LNCAP (cell line): ENCODE results near the gene CCR2.

Experiments
- TF ChIP-seq, protein P1 (sequence below): fragments of 450-650 bp; IDR thresholded peaks from 2 replicates; pipeline ENCODE4 v1.5.1; 2017; ENCODE audit warnings: mild to moderate bottlenecking

CCR2 gene

DNA sequence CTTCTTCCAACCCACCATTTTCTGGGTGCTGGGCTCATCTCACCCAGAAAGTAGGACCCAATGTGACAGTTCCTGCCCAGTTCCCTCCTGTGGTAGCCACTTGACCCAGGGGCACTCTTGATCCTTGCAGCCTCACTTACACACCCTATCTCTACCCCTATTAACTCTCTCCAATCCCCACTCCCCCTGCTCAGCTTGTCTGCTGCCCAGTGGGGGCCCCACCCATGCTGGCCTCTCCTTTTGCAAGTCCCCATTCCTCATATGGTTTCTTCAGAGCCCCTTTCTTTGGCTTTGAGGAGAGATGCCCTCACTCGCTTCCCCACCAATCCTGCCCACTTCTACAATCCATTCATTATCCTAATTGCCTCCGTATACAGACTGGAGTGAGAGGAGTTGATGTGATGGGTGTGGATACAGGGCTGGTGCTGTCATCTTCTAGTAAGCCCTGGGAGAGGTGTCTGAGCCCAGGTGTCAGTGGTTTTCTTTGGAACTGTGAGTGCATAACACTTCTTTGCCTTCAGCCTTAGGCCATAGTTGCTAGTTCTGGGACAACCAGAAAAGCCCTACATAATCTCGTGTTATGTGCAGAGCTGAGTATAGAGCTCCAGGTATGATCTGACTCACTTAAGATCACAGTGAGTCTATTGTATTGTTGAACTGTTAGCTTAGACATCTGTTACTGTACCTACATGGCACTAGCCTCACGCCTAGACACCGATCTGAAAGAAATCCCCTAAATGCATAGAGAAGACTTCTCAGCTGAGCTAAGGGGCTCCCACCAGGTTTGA, 12.0 kb downstream of the CCR2 start:
- TF ChIP-seq, protein P1, sequence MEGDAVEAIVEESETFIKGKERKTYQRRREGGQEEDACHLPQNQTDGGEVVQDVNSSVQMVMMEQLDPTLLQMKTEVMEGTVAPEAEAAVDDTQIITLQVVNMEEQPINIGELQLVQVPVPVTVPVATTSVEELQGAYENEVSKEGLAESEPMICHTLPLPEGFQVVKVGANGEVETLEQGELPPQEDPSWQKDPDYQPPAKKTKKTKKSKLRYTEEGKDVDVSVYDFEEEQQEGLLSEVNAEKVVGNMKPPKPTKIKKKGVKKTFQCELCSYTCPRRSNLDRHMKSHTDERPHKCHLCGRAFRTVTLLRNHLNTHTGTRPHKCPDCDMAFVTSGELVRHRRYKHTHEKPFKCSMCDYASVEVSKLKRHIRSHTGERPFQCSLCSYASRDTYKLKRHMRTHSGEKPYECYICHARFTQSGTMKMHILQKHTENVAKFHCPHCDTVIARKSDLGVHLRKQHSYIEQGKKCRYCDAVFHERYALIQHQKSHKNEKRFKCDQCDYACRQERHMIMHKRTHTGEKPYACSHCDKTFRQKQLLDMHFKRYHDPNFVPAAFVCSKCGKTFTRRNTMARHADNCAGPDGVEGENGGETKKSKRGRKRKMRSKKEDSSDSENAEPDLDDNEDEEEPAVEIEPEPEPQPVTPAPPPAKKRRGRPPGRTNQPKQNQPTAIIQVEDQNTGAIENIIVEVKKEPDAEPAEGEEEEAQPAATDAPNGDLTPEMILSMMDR = no peak

DNA sequence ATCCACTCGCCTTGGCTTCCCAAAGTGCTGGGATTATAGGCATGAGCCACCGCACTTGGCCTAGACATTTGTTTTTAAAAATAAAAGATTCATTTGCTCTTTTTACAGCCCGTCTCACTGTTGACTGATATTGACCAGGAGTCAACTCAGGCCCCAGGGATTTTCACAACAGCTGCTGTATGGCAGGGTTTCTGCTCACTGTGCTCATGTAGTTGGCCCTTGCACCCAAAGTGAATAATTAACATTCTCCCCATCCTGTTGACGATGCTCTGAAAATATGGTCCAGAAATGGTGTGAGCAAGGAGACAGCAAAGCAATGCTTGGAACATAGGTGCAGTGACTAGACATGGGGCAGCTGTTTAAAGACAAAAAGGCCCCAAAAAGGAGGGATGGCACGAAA, 13.9 kb downstream of the CCR2 start:
- TF ChIP-seq, protein P1 = no peak

- TF ChIP-seq, protein P1 = no peak
Observed at GRCh38 chr3:46368569-46368968, 14.7 kb downstream of the CCR2 start.

DNA sequence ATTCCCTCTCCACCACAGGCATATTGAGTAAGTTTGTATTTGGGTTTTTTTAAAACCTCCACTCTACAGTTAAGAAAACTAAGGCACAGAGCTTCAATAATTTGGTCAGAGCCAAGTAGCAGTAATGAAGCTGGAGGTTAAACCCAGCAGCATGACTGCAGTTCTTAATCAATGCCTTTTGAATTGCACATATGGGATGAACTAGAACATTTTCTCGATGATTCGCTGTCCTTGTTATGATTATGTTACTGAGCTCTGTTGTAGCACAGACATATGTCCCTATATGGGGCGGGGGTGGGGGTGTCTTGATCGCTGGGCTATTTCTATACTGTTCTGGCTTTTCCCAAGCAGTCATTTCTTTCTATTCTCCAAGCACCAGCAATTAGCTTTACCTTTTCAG, 15.2 kb downstream of the CCR2 start:
- TF ChIP-seq, protein P1 = no peak

DNA sequence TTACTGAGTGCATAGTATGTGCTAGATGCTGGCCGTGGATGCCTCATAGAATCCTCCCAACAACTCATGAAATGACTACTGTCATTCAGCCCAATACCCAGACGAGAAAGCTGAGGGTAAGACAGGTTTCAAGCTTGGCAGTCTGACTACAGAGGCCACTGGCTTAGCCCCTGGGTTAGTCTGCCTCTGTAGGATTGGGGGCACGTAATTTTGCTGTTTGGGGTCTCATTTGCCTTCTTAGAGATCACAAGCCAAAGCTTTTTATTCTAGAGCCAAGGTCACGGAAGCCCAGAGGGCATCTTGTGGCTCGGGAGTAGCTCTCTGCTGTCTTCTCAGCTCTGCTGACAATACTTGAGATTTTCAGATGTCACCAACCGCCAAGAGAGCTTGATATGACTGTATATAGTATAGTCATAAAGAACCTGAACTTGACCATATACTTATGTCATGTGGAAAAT, 15.8 kb downstream of the CCR2 start:
- TF ChIP-seq, protein P1 = no peak

DNA sequence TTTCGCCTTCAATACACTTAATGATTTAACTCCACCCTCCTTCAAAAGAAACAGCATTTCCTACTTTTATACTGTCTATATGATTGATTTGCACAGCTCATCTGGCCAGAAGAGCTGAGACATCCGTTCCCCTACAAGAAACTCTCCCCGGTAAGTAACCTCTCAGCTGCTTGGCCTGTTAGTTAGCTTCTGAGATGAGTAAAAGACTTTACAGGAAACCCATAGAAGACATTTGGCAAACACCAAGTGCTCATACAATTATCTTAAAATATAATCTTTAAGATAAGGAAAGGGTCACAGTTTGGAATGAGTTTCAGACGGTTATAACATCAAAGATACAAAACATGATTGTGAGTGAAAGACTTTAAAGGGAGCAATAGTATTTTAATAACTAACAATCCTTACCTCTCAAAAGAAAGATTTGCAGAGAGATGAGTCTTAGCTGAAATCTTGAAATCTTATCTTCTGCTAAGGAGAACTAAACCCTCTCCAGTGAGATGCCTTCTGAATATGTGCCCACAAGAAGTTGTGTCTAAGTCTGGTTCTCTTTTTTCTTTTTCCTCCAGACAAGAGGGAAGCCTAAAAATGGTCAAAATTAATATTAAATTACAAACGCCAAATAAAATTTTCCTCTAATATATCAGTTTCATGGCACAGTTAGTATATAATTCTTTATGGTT, 17.1 kb downstream of the CCR2 start, which contains the start of gene CCR5:
CCR5 (plus strand) TSS at position 108 of the 680 bp plus-strand sequence. CDS start 1,957 bp downstream, outside the sequence.
- TF ChIP-seq, protein P1 = no peak

DNA sequence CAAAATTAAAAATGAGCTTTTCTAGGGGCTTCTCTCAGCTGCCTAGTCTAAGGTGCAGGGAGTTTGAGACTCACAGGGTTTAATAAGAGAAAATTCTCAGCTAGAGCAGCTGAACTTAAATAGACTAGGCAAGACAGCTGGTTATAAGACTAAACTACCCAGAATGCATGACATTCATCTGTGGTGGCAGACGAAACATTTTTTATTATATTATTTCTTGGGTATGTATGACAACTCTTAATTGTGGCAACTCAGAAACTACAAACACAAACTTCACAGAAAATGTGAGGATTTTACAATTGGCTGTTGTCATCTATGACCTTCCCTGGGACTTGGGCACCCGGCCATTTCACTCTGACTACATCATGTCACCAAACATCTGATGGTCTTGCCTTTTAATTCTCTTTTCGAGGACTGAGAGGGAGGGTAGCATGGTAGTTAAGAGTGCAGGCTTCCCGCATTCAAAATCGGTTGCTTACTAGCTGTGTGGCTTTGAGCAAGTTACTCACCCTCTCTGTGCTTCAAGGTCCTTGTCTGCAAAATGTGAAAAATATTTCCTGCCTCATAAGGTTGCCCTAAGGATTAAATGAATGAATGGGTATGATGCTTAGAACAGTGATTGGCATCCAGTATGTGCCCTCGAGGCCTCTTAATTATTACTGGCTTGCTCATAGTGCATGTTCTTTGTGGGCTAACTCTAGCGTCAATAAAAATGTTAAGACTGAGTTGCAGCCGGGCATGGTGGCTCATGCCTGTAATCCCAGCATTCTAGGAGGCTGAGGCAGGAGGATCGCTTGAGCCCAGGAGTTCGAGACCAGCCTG, 17.8 kb downstream of the CCR2 start:
- TF ChIP-seq, protein P1 = no peak
